Stimulated activated CD4-positive, alpha-beta T cell treated with anti-CD3 and anti-CD28 coated beads, TNF-alpha, amount 100 ng/mL, for 48 hours (primary cell): ENCODE measurements around the gene SGPP1.
"Not testable (repeated sequence)": the region's sequence is repeated elsewhere in the genome, so short reads cannot be mapped to it uniquely, and the experiment has no call there.

ENCODE experiments used
- DNase-seq, 3 donors: peaks; one replicate each; pipeline ENCODE4 v3.0.0-alpha.2; 2020; ENCODE audit warnings: low read depth in 3 of 3

SGPP1 gene

DNA sequence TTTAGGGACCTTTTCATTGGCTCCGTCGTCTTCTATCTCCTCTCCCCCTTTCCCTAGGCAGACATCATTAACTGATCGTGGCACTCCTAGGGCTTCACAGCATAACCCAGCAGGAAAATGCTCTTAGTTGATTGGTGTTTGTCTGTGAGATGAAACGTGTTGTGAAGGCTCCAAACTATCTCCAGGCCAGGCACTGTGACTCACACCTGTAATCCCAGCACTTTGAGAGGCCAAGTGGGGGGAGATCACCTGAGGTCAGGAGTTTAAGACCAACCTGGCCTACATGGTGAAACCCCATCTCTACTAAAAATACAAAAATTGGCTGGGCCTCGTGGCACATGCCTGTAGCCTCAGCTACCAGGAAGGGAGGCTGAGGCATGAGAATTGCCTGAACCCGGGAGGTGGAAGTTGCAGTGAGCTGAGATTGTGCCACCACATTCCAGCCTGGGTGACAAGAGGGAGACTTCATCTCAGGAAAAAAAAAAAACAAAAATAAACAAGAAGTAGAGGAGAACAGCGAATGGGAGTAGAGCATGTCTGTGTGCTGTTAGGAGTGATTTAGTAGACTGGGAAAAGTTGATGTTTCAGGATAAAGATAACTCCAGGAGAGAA lies 53.9 kb downstream of the SGPP1 start:
- no peak for DNase-seq

DNA sequence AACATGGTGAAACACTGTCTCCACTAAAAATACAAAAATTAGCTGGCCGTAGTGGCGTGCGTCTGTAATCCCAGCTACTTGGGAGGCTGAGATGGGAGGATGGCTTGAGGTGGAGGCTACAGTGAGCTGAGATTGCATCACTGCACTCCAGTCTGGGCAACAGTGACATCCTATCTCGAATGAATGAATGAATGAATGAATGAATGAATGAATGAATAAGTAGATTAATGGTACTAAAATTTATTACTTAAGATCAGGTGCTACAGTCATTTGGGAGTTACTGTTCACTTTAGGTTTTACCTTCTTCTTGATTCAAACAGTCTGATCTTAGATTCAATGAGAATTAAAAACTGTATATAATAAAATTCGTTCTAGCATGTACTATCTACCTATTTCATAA lies 54.6 kb downstream of the SGPP1 start:
- no peak for DNase-seq

DNA sequence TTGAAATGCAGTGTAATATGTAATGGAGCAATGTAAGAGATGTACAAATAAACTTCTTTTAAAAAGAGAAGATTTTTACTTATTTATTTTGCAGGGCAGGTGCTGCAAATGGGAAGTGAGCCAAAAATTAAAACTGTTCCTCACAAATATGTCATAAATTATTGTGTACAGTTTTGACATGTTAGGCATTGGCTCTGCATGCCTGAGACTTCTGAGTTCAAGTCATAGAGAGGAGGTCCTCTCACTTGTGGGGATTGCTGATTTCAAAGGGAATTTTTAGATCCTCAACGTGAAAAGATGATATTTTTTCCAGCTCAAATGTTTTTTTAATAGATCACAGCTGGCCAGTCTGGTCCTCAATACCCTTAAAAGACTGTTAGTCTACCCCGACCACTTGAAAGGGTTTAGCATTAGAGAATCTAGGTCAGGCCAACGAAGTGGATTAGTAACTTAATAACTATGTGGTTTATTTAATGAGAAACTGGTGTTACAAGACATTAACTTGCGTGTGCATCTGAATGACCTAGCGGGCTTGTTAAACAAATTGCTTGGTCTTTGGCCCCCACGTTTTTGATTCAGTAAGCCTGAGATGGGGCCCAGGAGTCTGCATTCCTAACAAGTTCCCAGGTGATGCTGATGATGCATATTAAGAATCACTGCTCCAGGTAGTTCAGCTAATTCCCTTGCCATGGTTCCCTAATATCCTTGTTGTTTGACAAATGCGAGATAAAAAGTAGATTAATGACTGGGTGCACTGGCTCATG lies 55.3 kb downstream of the SGPP1 start:
- DNase-seq = no peak

DNA sequence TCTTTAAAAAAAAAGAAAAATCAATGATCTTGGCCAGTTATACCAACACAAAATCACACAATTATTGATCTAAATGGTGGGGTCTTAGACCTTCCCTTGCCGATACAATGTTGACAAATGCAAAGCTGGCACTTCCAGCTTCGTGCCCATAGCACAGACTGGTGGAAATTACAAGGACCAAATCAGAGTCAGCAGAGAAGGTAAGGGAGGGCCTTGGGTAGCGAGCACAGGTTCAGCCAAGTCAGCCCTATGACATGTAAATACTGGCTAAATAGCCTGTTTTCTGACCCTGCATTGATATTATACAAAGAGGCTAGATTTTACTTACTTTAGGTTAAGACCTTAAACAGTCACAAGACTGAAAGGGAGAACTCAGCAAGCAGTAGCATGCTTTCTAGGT lies 55.9 kb downstream of the SGPP1 start:
- no peak for DNase-seq

DNA sequence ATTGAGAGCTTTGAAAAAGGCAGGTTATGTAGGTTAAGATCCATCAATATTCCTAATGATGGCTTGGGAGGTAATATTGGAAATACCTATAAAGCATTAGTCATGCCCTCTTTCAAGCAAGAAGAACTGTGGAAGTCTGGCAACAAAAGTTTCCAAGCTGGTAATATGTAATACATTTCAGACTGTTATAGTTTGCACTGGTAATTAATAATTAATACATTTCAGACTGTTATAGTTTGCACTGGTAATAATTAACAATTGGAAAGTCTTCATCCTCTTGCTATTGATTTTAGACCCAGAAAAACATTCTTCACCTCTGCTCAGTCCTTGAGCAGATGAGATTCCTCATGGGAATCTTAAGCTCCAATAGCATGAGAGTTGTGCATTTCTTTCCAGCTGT lies 57.2 kb downstream of the SGPP1 start:
- no peak for DNase-seq

DNA sequence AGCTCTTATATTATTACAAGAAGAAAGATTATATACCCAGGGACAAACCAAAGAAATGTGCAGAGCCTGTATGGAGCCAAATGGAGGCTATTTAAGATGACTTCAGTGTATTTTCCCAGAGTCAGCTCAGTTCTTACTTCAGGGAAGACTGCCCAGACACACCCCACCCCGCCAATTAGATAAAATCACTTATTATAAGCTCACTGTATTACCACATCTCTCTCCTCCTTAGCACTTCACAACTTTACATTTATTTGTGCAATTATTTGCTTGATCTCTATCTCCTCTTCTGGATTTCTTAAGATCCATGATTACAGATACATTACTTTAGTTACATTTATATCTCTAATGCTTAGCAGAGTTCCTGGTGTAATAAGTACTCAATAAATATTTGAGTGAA lies 61.5 kb downstream of the SGPP1 start:
- no peak for DNase-seq

DNA sequence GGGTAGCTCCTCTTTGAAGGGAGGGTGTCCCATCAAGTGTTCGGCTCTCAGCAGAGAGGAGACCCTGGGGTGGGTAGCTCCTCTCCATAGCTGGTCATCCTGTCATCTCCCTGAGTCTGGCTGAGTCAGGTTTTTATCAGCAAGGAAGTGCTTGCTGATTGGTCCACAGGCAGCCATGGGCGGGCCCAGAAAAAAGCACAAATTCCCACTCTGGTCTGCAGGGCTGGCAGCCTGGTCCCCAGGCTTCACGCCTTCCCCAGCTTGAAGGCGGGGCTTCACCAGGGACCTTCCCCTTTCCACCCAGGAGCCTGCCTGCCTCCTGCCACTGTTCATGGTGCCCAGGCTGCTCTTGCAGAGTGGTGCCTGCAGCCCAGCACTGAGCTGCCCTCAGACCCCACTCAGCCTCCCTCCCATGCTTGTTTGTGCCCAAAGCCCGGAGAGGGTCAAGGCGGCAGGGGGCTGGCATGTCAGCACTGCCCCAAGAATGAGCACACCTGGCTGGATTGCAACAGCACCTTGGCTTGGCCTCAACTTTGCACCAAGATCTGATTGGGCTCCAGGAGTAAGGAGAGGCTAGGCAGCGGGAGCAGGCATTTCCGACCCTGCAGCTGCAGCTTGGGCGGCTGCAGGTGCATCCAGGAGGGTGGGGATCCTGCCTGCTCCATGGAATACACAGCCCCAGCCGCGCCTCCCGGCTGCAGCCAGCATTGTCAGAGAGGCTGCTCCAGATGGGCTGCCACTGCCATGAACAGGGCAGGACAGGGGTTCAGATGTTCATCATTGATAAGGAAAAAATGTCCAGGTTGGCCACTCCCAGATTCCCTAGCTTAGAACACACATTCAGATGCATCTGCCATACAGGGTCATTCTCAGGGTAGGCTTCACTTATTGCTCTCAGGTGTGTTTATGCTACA lies 64.2 kb downstream of the SGPP1 start:
- DNase-seq = no peak

DNA sequence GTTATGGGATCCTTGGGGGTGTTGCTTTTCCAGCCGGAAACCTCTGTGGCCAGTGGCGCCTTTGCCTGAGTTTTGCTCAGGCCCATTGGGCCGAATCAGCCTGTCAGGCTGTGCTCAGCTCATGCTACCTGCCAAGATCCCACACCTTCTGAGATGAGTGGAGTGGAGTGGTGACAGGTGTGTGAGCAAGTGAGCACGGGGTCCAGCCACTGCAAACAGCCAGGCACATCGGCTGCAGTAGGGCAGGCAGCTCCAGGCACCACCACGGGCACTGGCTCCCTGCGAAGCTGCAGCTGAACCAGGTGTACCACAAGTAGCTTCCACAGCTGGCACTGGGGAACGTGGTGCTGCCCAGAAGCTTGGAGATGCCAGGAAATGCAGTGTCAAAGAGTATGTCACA lies 65.1 kb downstream of the SGPP1 start:
- DNase-seq = no peak

DNA sequence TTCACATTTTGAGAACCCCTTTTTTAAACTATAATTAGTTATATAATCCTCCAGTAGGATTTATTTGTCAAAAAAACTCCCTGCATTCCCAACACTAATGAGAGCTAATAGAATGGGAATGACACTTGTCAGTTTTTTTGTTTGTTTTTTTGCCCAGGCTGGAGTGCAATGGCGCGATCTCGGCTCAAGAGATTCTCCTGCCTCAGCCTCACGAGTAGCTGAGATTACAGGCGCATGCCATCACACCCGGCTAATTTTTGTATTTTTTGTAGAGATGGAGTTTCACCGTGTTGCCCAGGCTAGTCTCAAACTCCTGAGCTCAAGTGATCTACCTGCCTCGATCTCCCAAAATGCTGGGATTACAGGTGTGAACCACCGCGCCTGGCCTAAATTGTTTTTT lies 66.0 kb downstream of the SGPP1 start:
- not testable (repeated sequence) for DNase-seq

DNA sequence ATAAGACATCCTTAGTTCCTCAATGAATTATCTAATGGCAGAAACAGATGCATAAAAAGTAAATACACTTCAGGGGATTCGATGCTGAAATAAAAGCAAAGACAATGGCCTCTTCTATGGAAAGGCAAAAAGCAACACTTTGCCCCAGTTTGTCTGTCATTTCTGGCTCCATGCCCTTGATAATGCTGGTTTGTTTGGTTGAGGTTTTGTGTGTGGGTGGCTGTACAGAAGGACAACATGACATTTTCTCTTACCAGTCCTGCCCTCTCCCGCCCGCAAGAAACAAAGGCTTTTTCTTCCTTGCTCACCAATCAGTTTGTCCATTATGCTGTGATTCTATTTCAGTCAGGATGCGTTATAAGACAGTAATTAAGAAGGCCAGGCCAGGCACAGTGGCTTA lies 68.1 kb downstream of the SGPP1 start:
- DNase-seq = no peak

DNA sequence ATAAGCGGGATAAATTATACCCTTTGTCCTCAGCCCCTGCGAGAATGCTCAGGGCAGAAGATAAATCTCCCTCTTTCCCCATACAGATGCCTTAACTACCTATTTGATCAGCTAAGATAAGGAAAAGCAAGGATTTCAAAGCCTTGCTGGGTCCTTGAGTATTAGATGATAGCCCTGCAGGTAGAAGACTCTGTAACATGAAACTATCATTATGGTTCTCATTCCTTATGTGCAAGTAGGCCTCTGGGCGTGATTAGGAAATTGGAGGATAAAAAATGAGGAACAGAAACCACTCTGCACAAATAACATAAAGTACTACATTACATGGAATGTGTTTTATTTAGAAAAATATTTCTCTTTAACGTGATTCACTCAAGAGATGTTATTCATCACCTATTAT lies 71.7 kb downstream of the SGPP1 start:
- no peak for DNase-seq

DNA sequence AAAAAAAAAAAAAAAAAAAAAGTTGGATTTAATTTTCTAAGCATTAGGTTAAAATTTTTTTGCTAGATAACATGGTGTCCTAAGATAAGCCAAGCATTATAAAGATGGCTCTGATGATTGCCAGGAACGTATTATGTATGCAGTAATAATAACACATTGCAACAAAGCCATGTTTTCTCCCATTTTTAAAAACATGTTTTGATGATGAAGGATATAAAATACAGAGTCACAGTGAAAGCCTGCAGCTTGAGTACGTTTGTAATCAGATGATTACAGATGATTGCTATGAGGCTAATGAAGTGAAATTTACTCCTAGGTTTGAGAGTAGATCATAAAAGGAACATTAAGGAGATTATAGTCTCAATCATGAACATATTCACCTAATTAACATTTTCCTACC lies 72.9 kb downstream of the SGPP1 start:
- DNase-seq = no peak

DNA sequence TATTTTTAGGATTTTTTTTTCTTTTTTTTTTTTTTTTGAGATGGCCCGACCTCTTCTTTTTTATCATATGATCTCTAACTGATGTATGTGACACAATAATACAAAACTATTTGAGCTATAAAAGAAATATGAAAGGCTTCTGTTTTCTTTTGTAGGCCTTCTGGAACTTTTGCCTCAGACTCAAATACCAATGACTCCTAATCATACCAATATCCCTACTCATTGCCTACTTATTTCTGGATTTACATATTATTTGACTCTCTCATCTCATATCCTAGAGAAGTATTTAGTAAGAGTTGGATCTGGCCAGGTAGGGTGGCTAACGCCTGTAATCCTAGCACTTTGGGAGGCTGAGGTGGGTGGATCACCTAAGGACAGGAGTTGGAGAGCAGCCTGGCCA lies 73.5 kb downstream of the SGPP1 start:
- no peak for DNase-seq

DNA sequence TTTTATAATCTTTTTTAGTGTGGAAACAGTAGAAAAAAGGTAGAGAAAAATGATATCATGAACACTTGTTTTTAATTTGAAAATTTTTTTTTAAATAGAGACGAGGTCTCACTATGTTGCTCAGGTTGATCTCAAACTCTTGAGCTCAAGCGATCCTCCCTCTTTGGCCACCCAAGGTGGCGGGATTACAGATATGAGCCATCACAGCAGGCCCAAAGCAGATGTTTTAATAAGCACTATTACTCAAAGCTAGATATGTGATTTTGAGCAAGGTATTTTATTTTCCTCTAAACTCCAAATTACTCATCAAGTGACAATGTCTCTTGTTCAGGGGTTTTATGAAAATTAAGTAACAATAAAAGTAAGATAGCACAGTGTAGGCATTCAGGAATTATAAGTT lies 75.5 kb downstream of the SGPP1 start:
- DNase-seq = no peak

DNA sequence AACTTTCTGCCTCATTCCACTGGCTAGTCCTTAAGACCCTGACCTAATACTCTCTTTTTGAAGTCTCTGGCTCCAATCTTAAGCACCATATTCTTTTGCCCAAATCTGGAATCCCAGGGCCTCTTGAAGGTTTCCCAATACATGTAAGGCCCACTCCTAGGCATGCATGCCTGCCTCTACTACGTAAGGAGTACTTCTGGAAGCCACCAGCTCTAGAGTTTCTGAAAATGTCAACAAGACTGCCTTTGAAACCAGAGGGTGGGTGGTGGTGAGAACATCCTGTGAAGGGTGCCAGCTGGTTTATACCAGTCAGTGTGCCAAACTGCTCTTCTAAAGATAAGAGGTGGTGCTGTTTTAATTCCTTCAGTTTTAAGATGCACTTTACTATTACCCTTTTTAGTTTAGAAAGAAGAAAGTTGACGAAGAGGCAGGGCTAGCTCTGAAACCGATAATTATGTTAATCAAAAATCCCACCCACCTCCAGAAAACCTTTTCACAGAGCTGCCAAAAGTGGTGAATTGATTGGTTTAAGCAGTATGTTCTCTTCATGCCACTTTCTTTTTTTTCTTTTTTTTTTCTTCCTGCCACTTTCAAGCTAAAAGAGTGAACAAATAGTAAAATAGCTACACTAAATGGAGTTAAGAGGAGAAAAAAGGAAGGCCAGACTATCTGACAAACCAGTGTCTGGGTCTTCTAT lies 77.5 kb downstream of the SGPP1 start:
- DNase-seq = peak in 2 of 3 donors; percentile 26 to 35

DNA sequence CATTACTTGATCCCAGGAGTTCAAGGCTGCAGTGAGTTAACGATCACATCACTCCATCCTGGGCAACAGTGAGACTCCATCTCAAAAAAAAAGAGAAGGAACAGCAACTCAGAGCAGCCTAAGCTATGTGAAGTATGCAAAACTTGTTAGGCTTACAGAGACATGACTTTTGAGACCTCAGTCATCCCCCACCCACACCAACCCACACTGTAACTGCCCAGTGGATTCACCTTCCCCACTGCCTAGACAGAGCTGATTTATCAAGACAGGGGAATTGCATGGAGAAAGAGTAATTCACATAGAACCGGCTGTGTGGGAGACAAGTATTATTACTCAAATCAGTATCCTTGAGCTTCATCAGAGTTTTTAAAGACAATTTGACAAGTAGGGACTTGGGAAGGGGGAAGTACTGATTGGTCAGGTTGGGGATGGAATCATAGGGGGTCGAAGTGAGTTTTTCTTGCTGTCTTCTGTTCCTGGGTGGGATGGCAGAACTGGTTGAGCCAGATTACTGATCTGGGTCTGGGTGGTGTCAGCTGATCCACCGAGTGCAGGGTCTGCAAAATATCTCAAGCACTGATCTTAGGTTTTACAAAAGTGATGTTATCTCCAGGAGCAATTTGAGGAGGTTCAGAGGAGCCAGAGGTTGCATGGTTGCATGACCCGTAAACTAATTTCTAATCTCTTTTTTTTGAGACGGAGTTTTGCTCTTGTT lies 80.0 kb downstream of the SGPP1 start:
- DNase-seq = no peak

DNA sequence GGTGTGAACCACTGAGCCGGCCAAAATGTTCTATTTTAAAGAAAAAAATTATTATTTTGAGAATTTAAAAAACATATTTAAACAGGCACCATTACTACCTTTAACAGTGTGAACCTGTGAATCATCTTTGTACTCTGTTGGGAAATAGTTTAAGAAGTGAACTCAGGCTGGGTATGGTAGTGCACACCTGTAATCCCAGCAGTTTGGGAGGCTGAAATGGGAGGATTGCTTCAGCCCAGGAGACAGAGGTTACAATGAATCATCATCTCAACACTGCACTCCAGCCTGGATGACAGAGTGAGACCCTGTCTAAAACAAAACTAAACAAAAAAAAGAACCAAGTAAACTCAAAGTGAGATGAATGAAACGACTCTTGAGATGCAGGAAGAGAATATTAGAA lies 83.1 kb downstream of the SGPP1 start:
- no peak for DNase-seq

DNA sequence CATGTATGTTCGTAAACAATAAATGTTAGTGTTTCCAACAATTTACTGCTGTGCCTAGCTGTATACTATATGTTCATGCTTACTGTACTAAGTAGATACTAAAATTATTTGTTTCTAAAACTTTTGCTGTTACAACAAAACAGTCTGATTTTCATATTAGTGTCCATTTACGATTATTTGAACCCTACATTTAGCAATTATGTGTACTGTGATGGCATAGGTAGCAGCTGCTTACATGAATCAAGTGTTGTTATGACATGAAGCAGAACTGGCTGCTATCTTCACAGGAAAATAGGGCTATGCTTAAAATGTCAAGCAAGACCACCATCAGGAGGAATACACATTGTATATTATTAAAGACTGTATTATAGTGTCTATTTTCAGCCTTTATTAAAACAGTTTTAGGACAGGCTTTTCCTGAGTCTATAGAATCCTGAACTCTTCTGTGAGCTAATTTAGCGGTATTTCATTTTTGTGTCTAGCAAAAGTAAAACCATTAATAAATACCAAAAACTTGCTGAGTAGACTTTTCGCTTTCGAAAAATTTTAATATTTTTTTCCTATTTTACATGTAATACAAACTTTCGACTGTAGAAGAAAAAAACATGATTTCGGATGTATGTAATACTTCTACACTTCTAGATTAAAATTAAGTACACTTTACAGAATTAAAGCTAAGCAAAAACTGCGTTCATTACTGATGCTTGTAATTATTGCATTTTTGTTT lies 85.0 kb downstream of the SGPP1 start:
- no peak for DNase-seq

DNA sequence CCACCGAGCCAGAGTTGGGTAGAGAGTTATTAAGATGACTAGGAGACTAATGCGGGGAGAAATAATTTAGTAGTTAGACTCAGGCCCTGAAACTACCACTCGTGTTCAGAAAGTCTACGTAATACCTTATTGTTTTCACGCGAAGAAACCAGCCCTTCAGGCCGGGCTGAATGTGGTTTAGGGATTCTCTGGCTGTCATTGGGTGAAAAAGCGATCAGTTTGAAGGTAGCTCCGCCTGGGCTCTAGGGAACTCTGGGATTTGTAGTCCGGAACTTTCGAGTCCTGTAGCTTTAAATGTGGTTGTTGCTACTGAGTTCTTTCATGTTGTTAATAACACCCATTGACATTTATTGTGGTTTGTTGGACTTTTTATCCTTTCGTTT lies 85.6 kb downstream of the SGPP1 start:
- peak; percentile 59 to 73 (median 66) for DNase-seq

DNA sequence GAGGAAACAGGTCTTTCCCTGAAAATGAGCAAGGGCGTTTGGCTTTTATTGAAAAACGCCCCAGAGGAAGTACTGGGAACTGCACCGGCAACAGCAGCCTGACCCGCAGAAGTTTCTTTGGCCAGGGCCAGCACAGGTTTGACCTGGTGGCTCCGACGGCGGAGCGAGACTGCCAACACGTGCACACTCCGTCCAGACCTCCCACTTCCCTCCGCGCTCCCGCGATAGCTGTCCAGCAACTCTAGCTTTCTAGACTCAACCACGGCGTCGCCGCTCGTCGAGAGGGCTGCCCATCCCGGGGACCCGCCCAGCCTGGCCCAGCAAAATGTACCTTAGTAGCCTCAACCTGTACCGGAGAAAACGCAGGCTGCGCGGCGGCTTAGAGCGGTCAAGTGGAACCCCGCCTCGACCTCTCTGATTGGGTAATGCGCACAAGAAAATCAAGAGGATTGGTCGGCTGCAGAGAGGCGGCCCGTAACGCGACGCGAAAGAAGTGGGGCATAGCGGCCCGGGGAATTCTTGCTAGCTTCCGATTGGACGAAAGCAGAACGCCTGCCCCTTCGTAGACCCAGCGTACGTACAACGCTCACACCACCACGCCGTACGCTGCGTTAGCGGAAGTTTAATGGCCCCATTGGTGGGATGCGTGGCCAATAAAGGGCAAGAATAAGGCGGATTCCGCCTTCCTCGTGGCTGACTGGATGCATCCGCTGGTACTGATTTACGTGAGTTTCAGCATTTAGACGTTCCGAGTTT lies 86.2 kb downstream of the SGPP1 start, which contains the start of gene WDR89:
Gene WDR89, minus strand, starts transcription at position 399 of the 756 bp plus-strand sequence. CDS start 41,929 bp downstream, outside the sequence.
- peak; percentile 89 to 96 (median 90) for DNase-seq
